HCT116 (cell line): Measurements from ENCODE around the gene FRK. TPM values are rescaled to one million over a fixed set of nuclear protein-coding genes. Genes with fewer than 3 reads are reported as not detected.

ENCODE experiments used
- CEBPB ChIP-seq: IDR thresholded peaks from 2 replicates; pipeline ENCODE4 v1.6.1; 2012; ENCODE audit warnings: low read depth
- JUND ChIP-seq: IDR thresholded peaks from 2 replicates; pipeline ENCODE4 v1.6.1; 2012
- RAD21 ChIP-seq: IDR thresholded peaks from 2 replicates; pipeline ENCODE4 v1.6.1; 2012; ENCODE audit warnings: low read depth, mild to moderate bottlenecking
- REST ChIP-seq: IDR thresholded peaks from 2 replicates; pipeline ENCODE4 v1.6.1; 2012; ENCODE audit warnings: low read depth
- SIN3A ChIP-seq: IDR thresholded peaks from 2 replicates; pipeline ENCODE4 v1.6.1; 2012; ENCODE audit warnings: low read depth
- YY1 ChIP-seq: IDR thresholded peaks from 2 replicates; pipeline ENCODE4 v1.6.1; 2011; ENCODE audit warnings: low read length, low read depth, moderate library complexity, mild to moderate bottlenecking; ENCODE audit not compliant: insufficient replicate concordance; ENCODE audit errors: extremely low read depth
- total RNA-seq: library from RNA; stranded (reverse); gene quantifications from one replicate; pipeline ENCODE4 v1.2.1, GENCODE V29; 2021; ENCODE audit not compliant: unreplicated experiment
- TF ChIP-seq, protein P1 (sequence below): IDR thresholded peaks from 2 replicates; pipeline ENCODE4 v1.6.1; 2012

The FRK gene
- total RNA-seq, 1 experiment from 2014 or later = 3.7 TPM

GRCh38 chr6:115882174-115882573 lies 178.5 kb downstream of the FRK start (continued):
- TF ChIP-seq, protein P1, sequence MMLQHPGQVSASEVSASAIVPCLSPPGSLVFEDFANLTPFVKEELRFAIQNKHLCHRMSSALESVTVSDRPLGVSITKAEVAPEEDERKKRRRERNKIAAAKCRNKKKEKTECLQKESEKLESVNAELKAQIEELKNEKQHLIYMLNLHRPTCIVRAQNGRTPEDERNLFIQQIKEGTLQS = no peak
- TF ChIP-seq YY1 = no peak
- TF ChIP-seq SIN3A = no peak
- peak; percentile 38; the same call in 1 of the 2 replicates for TF ChIP-seq CEBPB
- no peak for TF ChIP-seq REST
- peak; percentile 81 for TF ChIP-seq JUND
- TF ChIP-seq RAD21 = peak; percentile 4; the same call in 1 of the 2 replicates

Other genes with a start within 250 kb of the FRK start
- gene NT5DC1, start 40.0 kb upstream of the FRK start, total RNA-seq = 63.7 TPM
- not detected for gene COL10A1, start 65.2 kb upstream of the FRK start, total RNA-seq
- 5.4 TPM for gene TSPYL4, start 193.2 kb upstream of the FRK start, total RNA-seq
- gene TSPYL1, start 219.0 kb upstream of the FRK start, total RNA-seq = 70.3 TPM